ENCODE data around the gene GANC.

GRCh38 chr15:42306681-42307080 is 33.7 kb downstream of the GANC start:
- TF ChIP-seq MAFK (IDR thresholded peaks at IDR 0.05; ENCODE audit: partially characterized antibody) = no peak
- TF ChIP-seq HDAC2 (IDR thresholded peaks at IDR 0.05) = no peak
- TF ChIP-seq POLR2A (IDR thresholded peaks at IDR 0.05; ENCODE audit: low read length) = no peak
- no peak for TF ChIP-seq FOSB (CRISPR knock-in tag; IDR thresholded peaks at IDR 0.05)
- TF ChIP-seq MAZ (IDR thresholded peaks at IDR 0.05; ENCODE audit: borderline replicate concordance, low read depth, low read length) = no peak
- TF ChIP-seq NFE2L2 (conservative IDR thresholded peaks at IDR 0.05; ENCODE audit: low read length) = no peak
- TF ChIP-seq, protein P1, sequence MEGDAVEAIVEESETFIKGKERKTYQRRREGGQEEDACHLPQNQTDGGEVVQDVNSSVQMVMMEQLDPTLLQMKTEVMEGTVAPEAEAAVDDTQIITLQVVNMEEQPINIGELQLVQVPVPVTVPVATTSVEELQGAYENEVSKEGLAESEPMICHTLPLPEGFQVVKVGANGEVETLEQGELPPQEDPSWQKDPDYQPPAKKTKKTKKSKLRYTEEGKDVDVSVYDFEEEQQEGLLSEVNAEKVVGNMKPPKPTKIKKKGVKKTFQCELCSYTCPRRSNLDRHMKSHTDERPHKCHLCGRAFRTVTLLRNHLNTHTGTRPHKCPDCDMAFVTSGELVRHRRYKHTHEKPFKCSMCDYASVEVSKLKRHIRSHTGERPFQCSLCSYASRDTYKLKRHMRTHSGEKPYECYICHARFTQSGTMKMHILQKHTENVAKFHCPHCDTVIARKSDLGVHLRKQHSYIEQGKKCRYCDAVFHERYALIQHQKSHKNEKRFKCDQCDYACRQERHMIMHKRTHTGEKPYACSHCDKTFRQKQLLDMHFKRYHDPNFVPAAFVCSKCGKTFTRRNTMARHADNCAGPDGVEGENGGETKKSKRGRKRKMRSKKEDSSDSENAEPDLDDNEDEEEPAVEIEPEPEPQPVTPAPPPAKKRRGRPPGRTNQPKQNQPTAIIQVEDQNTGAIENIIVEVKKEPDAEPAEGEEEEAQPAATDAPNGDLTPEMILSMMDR (IDR thresholded peaks at IDR 0.05) = no peak
- TF ChIP-seq ZFP36 (IDR thresholded peaks at IDR 0.05; ENCODE audit: borderline replicate concordance, partially characterized antibody) = no peak
- no peak for TF ChIP-seq SREBF2 (IDR thresholded peaks at IDR 0.05)

All from A549 (cell line).